B cell (primary cell): Measurements from ENCODE around the gene ADAMTS2. TPM values are rescaled to one million over a fixed set of nuclear protein-coding genes. Genes with fewer than 3 reads are reported as not detected.

Experiments
- ATAC-seq: fragments of 200-7000 bp; cut with Tn5 transposase; one replicate; pipeline ENCODE4 v1.10.0; 2021; ENCODE audit warnings: low read depth, mild to moderate bottlenecking, moderate number of reproducible peaks, moderate library complexity
- CTCF ChIA-PET: fragments of 350-600 bp; sonication (Branson Sonifier 250); formaldehyde crosslinking; loops from one replicate; lab custom pipeline; 2021; ENCODE audit warnings: antibody characterized with exemption, inconsistent platforms; lab: Charles Lee
- POLR2A ChIA-PET: fragments of 350-600 bp; sonication (Branson Sonifier 250); formaldehyde crosslinking; loops from one replicate; lab custom pipeline; 2021; ENCODE audit warnings: antibody characterized with exemption; lab: Charles Lee
- DNase-seq: peaks from one replicate; pipeline ENCODE4 v3.0.0; 2013
- H2AFZ ChIP-seq: 2 replicates; pipeline ENCODE4 v1.6.1; 2012; ENCODE audit warnings: mild to moderate bottlenecking, low read depth, low read length; ENCODE audit not compliant: insufficient read depth, poor library complexity, severe bottlenecking
- H3K27ac ChIP-seq, 2 donors: 1 replicate in 1 of 2; 2 replicates in 1 of 2; pipeline ENCODE4 v1.5.1; 2012 to 2013; ENCODE audit warnings: low read length in 2 of 2, mild to moderate bottlenecking in 2 of 2, moderate library complexity in 1 of 2
- H3K27me3 ChIP-seq, 4 experiments: fragments of 200-600 bp in 1 of 4; sonication (generic) in 1 of 4; replicated peaks in 1 of 4; 1 replicate in 2 of 4; 2 replicates in 2 of 4; pipeline versions ENCODE4 v1.6.1 to v1.7.0; 2013 to 2016; ENCODE audit warnings: low read length in 3 of 4, mild to moderate bottlenecking in 2 of 4, mixed read lengths in 1 of 4, moderate library complexity in 1 of 4; ENCODE audit not compliant: insufficient read depth in 4 of 4, control insufficient read depth in 3 of 4; ENCODE audit errors: control extremely low read depth in 1 of 4
- H3K36me3 ChIP-seq, 2 experiments: replicated peaks in 1 of 2; 1 replicate in 1 of 2; 2 replicates in 1 of 2; pipeline versions ENCODE4 v1.6.1 to v1.7.1; 2013; ENCODE audit warnings: low read length in 1 of 2; ENCODE audit not compliant: insufficient read depth in 2 of 2, control insufficient read depth in 1 of 2; ENCODE audit errors: control extremely low read depth in 1 of 2, extremely low read depth in 1 of 2
- H3K4me1 ChIP-seq, 2 donors: fragments of 200-600 bp in 1 of 2; sonication (generic) in 1 of 2; 1 replicate in 1 of 2; 2 replicates in 1 of 2; pipeline versions ENCODE4 v1.5.1 to v1.6.1; 2013 to 2017; ENCODE audit warnings: low read length in 2 of 2; ENCODE audit not compliant: control insufficient read depth in 2 of 2, insufficient read depth in 2 of 2
- H3K4me2 ChIP-seq: replicated peaks from 2 replicates; pipeline ENCODE3; 2012; ENCODE audit warnings: mild to moderate bottlenecking, low read depth, low read length; ENCODE audit not compliant: poor library complexity, severe bottlenecking
- H3K4me3 ChIP-seq, 5 experiments: fragments of 200-600 bp in 1 of 5; sonication (generic) in 1 of 5; 1 replicate in 3 of 5; 2 replicates in 2 of 5; pipeline versions ENCODE4 v1.5.1 to v1.7.0; 2011 to 2016; ENCODE audit warnings: low read length in 4 of 5, mild to moderate bottlenecking in 4 of 5, low read depth in 2 of 5, control low read depth in 1 of 5, moderate library complexity in 1 of 5; ENCODE audit not compliant: insufficient read depth in 1 of 5; ENCODE audit errors: control extremely low read depth in 1 of 5, extremely low read depth in 1 of 5
- H3K79me2 ChIP-seq: fragments of 200-600 bp; sonication (generic); one replicate; pipeline ENCODE4 v1.6.0; 2016; ENCODE audit warnings: low read length; ENCODE audit not compliant: control insufficient read depth, insufficient read depth
- H3K9ac ChIP-seq: fragments of 200-600 bp; sonication (generic); 2 replicates; pipeline ENCODE4 v1.6.1; 2017; ENCODE audit warnings: mild to moderate bottlenecking, low read length, moderate library complexity
- H3K9me3 ChIP-seq, 3 donors: one replicate each; pipeline versions ENCODE4 v1.6.1 to v1.7.1; 2013; ENCODE audit warnings: low read length in 2 of 3; ENCODE audit not compliant: control insufficient read depth in 2 of 3, insufficient read depth in 1 of 3; ENCODE audit errors: control extremely low read depth in 1 of 3
- H4K20me1 ChIP-seq: 2 replicates; pipeline ENCODE4 v1.6.0; 2012; ENCODE audit warnings: mild to moderate bottlenecking, low read length; ENCODE audit not compliant: insufficient read depth, control insufficient read depth, poor library complexity, severe bottlenecking
- H3K27ac Mint-ChIP-seq: one replicate; pipeline ENCODE4 v1.8.0; 2021; ENCODE audit warnings: mixed read lengths
- H3K27me3 Mint-ChIP-seq: one replicate; pipeline ENCODE4 v1.8.0; 2021; ENCODE audit warnings: mixed read lengths
- H3K4me1 Mint-ChIP-seq: one replicate; pipeline ENCODE4 v1.8.0; 2021; ENCODE audit warnings: mixed read lengths
- H3K4me3 Mint-ChIP-seq: one replicate; pipeline ENCODE4 v1.8.0; 2021; ENCODE audit warnings: mixed read lengths
- H3K9me3 Mint-ChIP-seq: one replicate; pipeline ENCODE4 v1.8.0; 2022; ENCODE audit warnings: mixed read lengths; ENCODE audit not compliant: insufficient read depth
- CTCF ChIP-seq: fragments of 200-600 bp; IDR thresholded peaks from one replicate; pipeline ENCODE4 v1.8.0; 2022; ENCODE audit warnings: antibody characterized with exemption, mild to moderate bottlenecking
- EZH2 ChIP-seq: IDR thresholded peaks from 2 replicates; pipeline ENCODE4 v1.6.1; 2012; ENCODE audit warnings: borderline replicate concordance, low read depth, mild to moderate bottlenecking, moderate library complexity, low read length; ENCODE audit not compliant: insufficient read depth, poor library complexity, severe bottlenecking
- WGBS: methylation state at CpG from one replicate; pipeline ENCODE4 v1.1.5; 2013; ENCODE audit warnings: missing lambda C conversion rate; ENCODE audit not compliant: insufficient coverage; 5-methylcytosine and 5-hydroxymethylcytosine counted together
- intact Hi-C: fragments of 100-400 bp; cut with micrococcal nuclease; formaldehyde crosslinking; loops from one replicate; pipeline ENCODE4 v1.10.0; 2022
- polyA plus RNA-seq: library from polyadenylated mRNA; depleted of rRNA; stranded (reverse); fragments of >200 nt; gene quantifications from 2 replicates; pipeline ENCODE4 v1.2.3, GENCODE V29; 2012
- total RNA-seq, 2 donors: library from RNA; stranded (reverse); fragments of 120-200 nt in 1 of 2; gene quantifications; 1 replicate in 1 of 2; 2 replicates in 1 of 2; pipeline versions ENCODE4 v1.2.3 to v1.2.4, GENCODE V29; 2013 to 2022

Gene ADAMTS2
- total and polyA plus RNA-seq, 2 donors (not counting 1 experiment from before 2014, with no cell fraction given) = not detected

- H3K27me3 ChIP-seq = no peaks in the 10 kb centered on the region
- no peaks in the 10 kb centered on the region for H3K79me2 ChIP-seq
- no peak overlapping the region for H3K27ac ChIP-seq
- TF ChIP-seq CTCF (no peak), EZH2 (no peak)
- no peak overlapping the region for H3K4me2 ChIP-seq
- H3K9ac ChIP-seq = no peak overlapping the region
- no peaks in the 10 kb centered on the region for H3K36me3 ChIP-seq
- intact Hi-C loops = no loop called here
- DNase-seq (no peak), ATAC-seq (no peak)
- no peaks in the 10 kb centered on the region for H3K9me3 Mint-ChIP-seq
- H3K27me3 Mint-ChIP-seq = no peaks in the 10 kb centered on the region
- no peak overlapping the region for H3K4me3 ChIP-seq
- ChIA-PET POLR2A (no interaction called here), CTCF (no interaction called here)
- no peak overlapping the region for H2AFZ ChIP-seq
- no peak overlapping the region for H3K4me3 Mint-ChIP-seq
- no peaks in the 10 kb centered on the region for H4K20me1 ChIP-seq
- 86% methylated on average over 13 of the region's 14 CpGs for WGBS
- H3K4me1 ChIP-seq = no peaks in the 10 kb centered on the region
- H3K9me3 ChIP-seq = peaks cover 0 to 4% (median 0%) of the 10 kb centered on the region in 3 donors
- H3K27ac Mint-ChIP-seq = no peak overlapping the region
- H3K4me1 Mint-ChIP-seq = no peaks in the 10 kb centered on the region
Observed at GRCh38 chr5:179371681-179372680, 26.7 kb upstream of the ADAMTS2 start.

- DNase-seq (no peak), ATAC-seq (no peak)
- H3K79me2 ChIP-seq = no peaks in the 10 kb centered on the region
- ChIA-PET POLR2A (no interaction called here), CTCF (no interaction called here)
- no peaks in the 10 kb centered on the region for H4K20me1 ChIP-seq
- Mint-ChIP-seq H3K9me3 (no peaks in the 10 kb centered on the region), H3K27me3 (no peaks in the 10 kb centered on the region), H3K27ac (no peak overlapping the region), H3K4me1 (no peaks in the 10 kb centered on the region), H3K4me3 (no peak overlapping the region)
- peaks cover 0 to 4% (median 0%) of the 10 kb centered on the region in 3 donors for H3K9me3 ChIP-seq
- H3K4me2 ChIP-seq = no peak overlapping the region
- H3K36me3 ChIP-seq = no peaks in the 10 kb centered on the region
- no peak overlapping the region for H3K9ac ChIP-seq
- WGBS = 83% methylated on average over 4 of the region's 5 CpGs
- no peaks in the 10 kb centered on the region for H3K27me3 ChIP-seq
- no peaks in the 10 kb centered on the region for H3K4me1 ChIP-seq
- intact Hi-C loops = no loop called here
- no peak overlapping the region for H2AFZ ChIP-seq
- no peak for TF ChIP-seq CTCF
- no peak for TF ChIP-seq EZH2
- H3K27ac ChIP-seq = no peak overlapping the region
- H3K4me3 ChIP-seq = no peak overlapping the region
Observed at GRCh38 chr5:179371121-179371510, 25.9 kb upstream of the ADAMTS2 start.
